ENCODE data around the gene TBC1D16. TPM values are rescaled to one million over a fixed set of nuclear protein-coding genes. Genes with fewer than 3 reads are reported as not detected.
"Not testable (repeated sequence)": the region's sequence is repeated elsewhere in the genome, so short reads cannot be mapped to it uniquely, and the experiment has no call there.

Gene TBC1D16
- total RNA-seq, 1 donor from 2014 or later, result 197 TPM

DNA sequence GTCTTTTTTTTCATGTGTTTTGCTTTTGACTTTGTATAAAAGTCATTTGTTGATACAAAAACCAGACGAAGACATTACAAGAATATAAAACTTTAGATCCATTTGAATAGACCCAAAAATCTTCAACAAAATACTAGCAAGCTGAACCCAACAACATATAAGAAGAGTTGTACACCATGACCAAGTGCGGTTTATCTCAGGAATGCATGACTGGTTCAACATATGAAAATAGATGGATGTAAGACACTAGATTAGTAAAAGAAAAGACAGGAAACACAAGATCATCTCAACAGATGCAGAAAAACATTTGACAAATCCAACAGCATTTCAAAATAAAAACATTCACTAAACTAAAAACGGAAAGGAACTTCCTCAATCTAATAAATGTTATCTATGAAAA lies 69.0 kb downstream of the TBC1D16 start:
- DNase-seq, result no peak
- Mint-ChIP-seq H3K4me1 (ENCODE audit: low read depth, unreplicated experiment) (peaks cover 8% of the 10 kb centered on the region), H3K27me3 (ENCODE audit: unreplicated experiment) (no peaks in the 10 kb centered on the region), H3K27ac (ENCODE audit: unreplicated experiment) (no peak overlapping the region), H3K9me3 (ENCODE audit: unreplicated experiment) (peaks cover 6% of the 10 kb centered on the region), H3K36me3 (ENCODE audit: unreplicated experiment) (peaks cover 6% of the 10 kb centered on the region), H3K4me3 (ENCODE audit: unreplicated experiment) (no peak overlapping the region)
- TF ChIP-seq, protein P1, sequence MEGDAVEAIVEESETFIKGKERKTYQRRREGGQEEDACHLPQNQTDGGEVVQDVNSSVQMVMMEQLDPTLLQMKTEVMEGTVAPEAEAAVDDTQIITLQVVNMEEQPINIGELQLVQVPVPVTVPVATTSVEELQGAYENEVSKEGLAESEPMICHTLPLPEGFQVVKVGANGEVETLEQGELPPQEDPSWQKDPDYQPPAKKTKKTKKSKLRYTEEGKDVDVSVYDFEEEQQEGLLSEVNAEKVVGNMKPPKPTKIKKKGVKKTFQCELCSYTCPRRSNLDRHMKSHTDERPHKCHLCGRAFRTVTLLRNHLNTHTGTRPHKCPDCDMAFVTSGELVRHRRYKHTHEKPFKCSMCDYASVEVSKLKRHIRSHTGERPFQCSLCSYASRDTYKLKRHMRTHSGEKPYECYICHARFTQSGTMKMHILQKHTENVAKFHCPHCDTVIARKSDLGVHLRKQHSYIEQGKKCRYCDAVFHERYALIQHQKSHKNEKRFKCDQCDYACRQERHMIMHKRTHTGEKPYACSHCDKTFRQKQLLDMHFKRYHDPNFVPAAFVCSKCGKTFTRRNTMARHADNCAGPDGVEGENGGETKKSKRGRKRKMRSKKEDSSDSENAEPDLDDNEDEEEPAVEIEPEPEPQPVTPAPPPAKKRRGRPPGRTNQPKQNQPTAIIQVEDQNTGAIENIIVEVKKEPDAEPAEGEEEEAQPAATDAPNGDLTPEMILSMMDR (IDR thresholded peaks at IDR 0.05; ENCODE audit: partially characterized antibody, unreplicated experiment), result no peak

DNA sequence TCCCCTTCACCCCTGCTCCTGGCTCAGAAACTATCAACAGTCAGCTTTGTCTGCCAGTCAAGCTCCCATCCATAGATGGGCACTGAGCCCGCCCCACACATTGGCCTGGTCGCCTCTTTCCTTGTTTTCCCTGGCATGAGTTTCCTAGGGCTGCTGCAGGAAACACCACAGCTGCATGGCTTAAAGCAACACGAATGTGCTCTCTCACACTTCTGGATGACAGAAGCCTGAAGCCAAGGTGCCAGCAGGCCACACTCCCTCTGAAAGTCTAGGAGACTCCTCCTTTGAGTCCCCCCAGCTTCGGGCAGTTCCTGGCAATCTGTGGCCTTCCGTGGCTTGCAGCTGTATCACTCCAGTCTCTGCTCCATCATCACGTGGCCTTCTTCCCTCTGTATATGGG lies 69.9 kb downstream of the TBC1D16 start:
- no peak for DNase-seq
- Mint-ChIP-seq H3K9me3 (ENCODE audit: unreplicated experiment) (peaks cover 4% of the 10 kb centered on the region), H3K4me1 (ENCODE audit: low read depth, unreplicated experiment) (peaks cover 8% of the 10 kb centered on the region), H3K4me3 (ENCODE audit: unreplicated experiment) (no peak overlapping the region), H3K27ac (ENCODE audit: unreplicated experiment) (no peak overlapping the region), H3K36me3 (ENCODE audit: unreplicated experiment) (peaks cover 12% of the 10 kb centered on the region), H3K27me3 (ENCODE audit: unreplicated experiment) (no peaks in the 10 kb centered on the region)
- TF ChIP-seq, protein P1 (IDR thresholded peaks at IDR 0.05; ENCODE audit: partially characterized antibody, unreplicated experiment), result no peak

DNA sequence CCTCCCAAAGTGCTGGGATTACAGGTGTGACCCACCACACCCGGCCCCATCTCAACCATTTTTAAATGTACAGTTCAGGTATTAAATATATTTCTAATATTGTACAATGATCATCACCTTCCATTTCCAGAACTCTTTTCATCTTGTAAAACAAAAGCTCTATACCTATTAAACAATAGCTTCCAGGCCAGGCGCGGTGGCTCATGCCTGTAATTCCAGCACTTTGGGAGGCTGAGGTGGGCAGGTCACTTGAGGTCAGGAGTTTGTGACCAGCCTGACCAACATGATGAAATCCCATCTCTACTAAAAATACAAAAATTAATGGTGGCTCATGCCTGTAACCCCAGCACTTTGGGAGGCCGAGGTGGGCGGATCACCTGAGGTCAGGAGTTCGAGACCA lies 73.2 kb downstream of the TBC1D16 start:
- H3K27me3 Mint-ChIP-seq (ENCODE audit: unreplicated experiment); H3K9me3 Mint-ChIP-seq (ENCODE audit: unreplicated experiment); DNase-seq; H3K4me3 Mint-ChIP-seq (ENCODE audit: unreplicated experiment); H3K27ac Mint-ChIP-seq (ENCODE audit: unreplicated experiment): not testable (repeated sequence)
- Mint-ChIP-seq H3K4me1 (ENCODE audit: low read depth, unreplicated experiment) (peaks cover 10% of the 10 kb centered on the region), H3K36me3 (ENCODE audit: unreplicated experiment) (peaks cover 13% of the 10 kb centered on the region)

DNA sequence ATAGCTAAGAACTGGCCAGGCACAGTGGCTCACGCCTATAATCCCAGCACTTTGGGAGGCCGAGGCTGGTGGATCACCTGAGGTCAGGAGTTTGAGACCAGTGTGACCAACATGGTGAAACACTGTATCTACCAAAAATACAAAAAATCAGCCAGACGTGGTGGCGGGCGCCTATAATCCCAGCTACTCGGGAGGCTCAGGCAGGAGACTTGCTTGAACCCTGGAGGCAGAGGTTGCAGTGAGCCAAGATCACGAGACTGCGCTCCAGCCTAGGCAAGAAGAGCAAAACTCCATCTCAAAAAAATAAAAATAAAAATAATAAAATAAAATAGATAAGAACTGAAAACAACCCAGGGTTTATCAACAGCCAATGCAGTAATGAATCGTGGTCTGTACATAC lies 74.1 kb downstream of the TBC1D16 start:
- Mint-ChIP-seq H3K36me3 (ENCODE audit: unreplicated experiment) (peaks cover 13% of the 10 kb centered on the region), H3K4me1 (ENCODE audit: low read depth, unreplicated experiment) (peaks cover 17% of the 10 kb centered on the region)
- DNase-seq; H3K4me3 Mint-ChIP-seq (ENCODE audit: unreplicated experiment); H3K27ac Mint-ChIP-seq (ENCODE audit: unreplicated experiment); H3K9me3 Mint-ChIP-seq (ENCODE audit: unreplicated experiment); H3K27me3 Mint-ChIP-seq (ENCODE audit: unreplicated experiment): not testable (repeated sequence)

GRCh38 chr17:79960788-79961522 lies 74.7 kb downstream of the TBC1D16 start:
- peaks cover 13% of the 10 kb centered on the region for H3K36me3 Mint-ChIP-seq (ENCODE audit: unreplicated experiment)
- TF ChIP-seq, protein P1 (IDR thresholded peaks at IDR 0.05; ENCODE audit: partially characterized antibody, unreplicated experiment), result no peak
- H3K27me3 Mint-ChIP-seq (ENCODE audit: unreplicated experiment), result no peaks in the 10 kb centered on the region
- DNase-seq, result no peak
- H3K9me3 Mint-ChIP-seq (ENCODE audit: unreplicated experiment), result peaks cover 8% of the 10 kb centered on the region
- peaks cover 11% of the 10 kb centered on the region for H3K4me1 Mint-ChIP-seq (ENCODE audit: low read depth, unreplicated experiment)
- no peak overlapping the region for H3K4me3 Mint-ChIP-seq (ENCODE audit: unreplicated experiment)
- H3K27ac Mint-ChIP-seq (ENCODE audit: unreplicated experiment), result no peak overlapping the region

DNA sequence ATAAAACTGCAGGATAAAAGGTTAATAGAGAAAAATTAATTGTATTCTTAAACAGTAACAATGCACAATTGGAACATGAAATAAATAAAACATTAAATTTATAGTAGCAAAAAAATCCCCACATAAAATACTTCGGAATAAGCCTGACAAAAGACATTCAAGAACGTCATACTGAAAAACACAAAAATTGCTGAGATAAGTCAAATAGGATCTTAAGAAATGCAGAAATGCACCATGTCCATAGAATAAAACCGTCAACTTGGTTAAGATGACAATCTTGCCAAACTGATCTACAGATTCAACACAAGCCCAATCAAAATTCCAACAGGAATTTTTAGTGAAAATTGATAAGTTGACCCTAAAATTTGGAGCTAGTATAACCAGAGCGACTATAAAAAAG lies 76.6 kb downstream of the TBC1D16 start:
- Mint-ChIP-seq H3K27ac (ENCODE audit: unreplicated experiment) (no peak overlapping the region), H3K36me3 (ENCODE audit: unreplicated experiment) (peaks cover 13% of the 10 kb centered on the region), H3K4me3 (ENCODE audit: unreplicated experiment) (no peak overlapping the region), H3K9me3 (ENCODE audit: unreplicated experiment) (peaks cover 9% of the 10 kb centered on the region), H3K4me1 (ENCODE audit: low read depth, unreplicated experiment) (peaks cover 24% of the 10 kb centered on the region), H3K27me3 (ENCODE audit: unreplicated experiment) (no peaks in the 10 kb centered on the region)
- TF ChIP-seq, protein P1 (IDR thresholded peaks at IDR 0.05; ENCODE audit: partially characterized antibody, unreplicated experiment), result no peak
- DNase-seq, result no peak

Measured in glutamatergic neuron (in vitro differentiated cells).